Hematopoietic multipotent progenitor cell (in vitro differentiated cells): ENCODE data around the gene TAF11L4. TPM values are rescaled to one million over a fixed set of nuclear protein-coding genes. Genes with fewer than 3 reads are reported as not detected.
"Not testable (repeated sequence)": the region's sequence is repeated elsewhere in the genome, so short reads cannot be mapped to it uniquely, and the experiment has no call there.

Source experiments
- DNase-seq, 3 donors: peaks; one replicate each; pipeline ENCODE4 v3.0.0-alpha.2; 2011 to 2015; ENCODE audit warnings: low read depth in 2 of 3, low spot score in 2 of 3
- total RNA-seq: library from RNA; depleted of rRNA; stranded (reverse); fragments of >200 nt; gene quantifications from one replicate; pipeline ENCODE4 v1.2.3, GENCODE V29; 2012

The TAF11L4 gene
- total RNA-seq: not detected

- DNase-seq: not testable (repeated sequence)
Measured at GRCh38 chr5:17521501-17521900, at the start of gene TAF11L4. TSS of gene TAF11L4 (plus strand) at chr5:17521801.

DNA sequence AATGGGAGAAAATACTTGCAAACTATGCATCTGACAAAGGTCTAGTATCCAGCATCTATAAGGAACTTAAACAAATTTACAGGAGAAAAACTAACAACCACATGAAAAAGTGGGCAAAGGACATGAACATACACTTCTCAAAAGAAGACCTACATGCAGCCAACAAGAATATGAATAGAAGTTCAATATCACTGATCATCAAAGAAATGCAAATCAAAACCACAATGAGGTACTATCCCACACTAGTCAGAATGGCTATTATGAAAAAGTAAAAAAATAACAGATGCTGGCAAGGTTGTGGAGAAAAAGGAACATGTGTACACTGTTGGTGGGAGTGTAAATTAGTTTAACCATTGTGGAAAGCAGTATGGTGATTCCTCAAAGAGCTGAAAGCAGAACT is 46.5 kb upstream of the TAF11L4 start:
- DNase-seq: not testable (repeated sequence)

- DNase-seq: no peak
Measured at GRCh38 chr5:17477043-17477442, 44.6 kb upstream of the TAF11L4 start.

GRCh38 chr5:17477573-17478265 is 43.9 kb upstream of the TAF11L4 start:
- no peak for DNase-seq

DNA sequence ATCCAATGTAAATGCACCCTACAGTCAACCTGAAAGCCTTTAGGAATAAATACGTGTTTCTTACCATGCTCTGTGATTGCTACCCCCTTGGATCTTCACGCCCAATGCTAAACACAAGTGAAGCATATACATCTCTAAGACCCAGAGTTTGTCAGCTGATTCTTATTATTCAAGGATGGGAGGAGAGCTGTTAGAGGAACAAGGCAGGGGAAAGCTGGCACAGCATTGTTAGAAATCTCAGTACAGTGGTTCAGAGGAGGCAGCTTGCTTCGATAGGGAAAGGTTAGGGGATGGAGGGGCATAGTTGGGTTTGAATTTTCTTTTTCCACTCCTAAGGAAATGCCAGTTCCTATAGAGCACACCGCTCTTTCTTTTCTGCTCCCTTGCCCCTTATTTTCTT is 40.2 kb upstream of the TAF11L4 start:
- no peak for DNase-seq

DNA sequence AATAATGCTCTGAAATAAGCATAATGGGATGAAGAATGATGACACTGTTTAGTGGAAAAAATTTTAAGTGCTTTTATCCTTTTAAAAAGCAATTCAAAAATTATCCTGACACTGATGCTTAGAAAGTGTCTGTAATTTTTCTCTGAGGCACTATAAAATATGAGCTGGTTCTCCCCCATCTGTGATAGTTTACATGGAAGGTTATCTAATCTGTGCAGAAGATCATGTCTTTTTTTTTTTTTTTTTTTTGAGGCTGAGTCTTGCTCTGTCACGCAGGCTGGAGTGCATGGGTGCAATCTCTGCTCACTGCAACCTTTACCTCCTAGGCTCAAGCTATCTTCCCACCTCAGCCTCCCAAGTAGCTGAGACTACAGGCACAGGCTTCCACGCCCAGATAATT is 38.8 kb upstream of the TAF11L4 start:
- no peak for DNase-seq

GRCh38 chr5:17486464-17487173 is 35.0 kb upstream of the TAF11L4 start:
- not testable (repeated sequence) for DNase-seq

- no peak for DNase-seq
Measured at GRCh38 chr5:17487174-17487512, 34.5 kb upstream of the TAF11L4 start.

DNA sequence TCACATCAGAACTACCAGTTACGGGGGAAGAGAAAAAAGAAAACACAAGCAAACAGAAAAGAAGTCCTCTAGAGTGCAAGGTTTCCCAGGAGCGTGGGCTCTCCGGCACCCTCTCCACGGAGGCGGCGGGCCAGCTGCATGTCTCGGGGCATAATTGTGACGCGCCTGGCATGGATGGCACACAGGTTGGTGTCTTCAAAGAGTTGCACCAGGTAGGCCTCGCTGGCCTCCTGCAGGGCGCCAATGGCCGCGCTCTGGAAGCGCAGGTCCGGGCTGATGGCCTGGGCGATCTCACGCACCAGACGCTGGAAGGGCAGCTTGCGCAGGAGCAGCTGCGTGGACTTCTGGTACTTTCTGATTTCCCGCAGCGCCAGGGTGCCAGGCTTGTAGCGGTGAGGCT is 30.3 kb upstream of the TAF11L4 start:
- not testable (repeated sequence) for DNase-seq

DNA sequence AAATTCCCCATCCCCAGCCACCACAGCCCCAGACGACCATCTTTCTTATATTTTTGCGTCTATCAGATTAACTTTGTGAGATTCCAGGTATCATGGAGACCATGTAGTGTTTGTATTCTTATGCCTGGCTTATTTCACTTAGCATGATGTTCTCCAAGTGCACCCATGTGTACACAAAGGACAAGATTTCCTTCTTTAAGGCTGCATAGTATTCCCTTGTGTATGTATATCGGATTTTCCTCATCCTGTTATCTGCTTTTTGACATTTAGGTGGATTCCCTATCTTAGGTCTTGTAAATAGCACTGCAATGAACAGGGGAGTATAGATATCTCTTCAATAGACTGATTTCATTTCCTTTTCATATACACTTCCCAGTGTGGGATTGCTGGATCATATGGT is 28.8 kb upstream of the TAF11L4 start:
- no peak for DNase-seq

- no peak for DNase-seq
Measured at GRCh38 chr5:17497446-17497845, 24.2 kb upstream of the TAF11L4 start.

DNA sequence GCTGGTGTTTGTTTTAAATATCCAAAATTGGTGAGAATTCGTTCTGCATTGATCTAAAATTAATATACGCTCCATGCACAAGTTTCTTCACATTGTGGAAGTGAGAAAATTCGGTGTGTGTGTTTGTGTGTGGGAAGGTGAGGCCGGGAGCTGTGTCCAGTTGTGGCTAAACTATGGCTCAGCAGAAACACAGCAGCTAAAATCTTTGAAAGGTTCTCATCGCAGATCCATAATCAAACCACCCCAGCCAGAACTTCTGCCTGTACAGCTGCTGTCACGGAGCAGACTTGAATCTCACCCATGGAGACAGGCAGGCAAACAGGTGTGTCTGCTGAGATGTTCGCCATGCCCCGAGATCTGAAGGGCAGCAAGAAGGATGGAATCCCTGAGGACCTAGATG is 23.7 kb upstream of the TAF11L4 start, which contains the start of gene TAF11L2:
Gene TAF11L2 (plus strand): TSS at position 301 of the 400 bp plus-strand sequence.
- DNase-seq: not testable (repeated sequence)

DNA sequence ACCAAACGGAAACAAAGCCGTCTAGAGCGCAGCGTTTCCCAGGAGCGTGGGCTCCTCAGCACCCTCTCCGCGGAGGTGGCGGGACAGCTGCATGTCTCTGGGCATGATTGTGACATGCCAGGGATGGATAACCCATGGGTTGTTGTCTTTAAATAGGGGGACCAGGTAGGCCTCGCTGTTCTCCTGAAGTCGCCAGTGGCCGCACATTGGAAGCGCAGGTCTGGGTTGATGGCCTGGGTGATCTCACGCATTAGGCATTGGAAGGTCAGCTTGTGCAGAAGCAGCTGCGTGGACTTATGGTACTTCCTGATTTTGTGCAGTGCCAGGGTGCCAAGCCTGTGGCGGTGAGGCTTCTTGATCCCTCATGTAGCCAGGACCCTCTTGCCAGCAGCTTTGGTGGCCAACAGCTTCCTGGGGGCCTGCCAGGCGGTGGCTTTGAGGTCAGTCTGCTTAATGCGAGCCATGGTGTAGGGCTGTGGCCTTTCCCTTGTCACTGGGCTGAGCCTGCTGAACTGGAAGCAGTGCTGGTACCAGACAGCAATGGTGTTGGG is 9.8 kb upstream of the TAF11L4 start:
- no peak for DNase-seq

- not testable (repeated sequence) for DNase-seq
Measured at GRCh38 chr5:17517526-17517925, 4.1 kb upstream of the TAF11L4 start.

GRCh38 chr5:17518067-17518466 is 3.5 kb upstream of the TAF11L4 start, which contains the start of gene TAF11L3:
TSS of gene TAF11L3 (plus strand) at chr5:17518367.
- DNase-seq: not testable (repeated sequence)

- DNase-seq: not testable (repeated sequence)
Measured at GRCh38 chr5:17519508-17519907, 2.1 kb upstream of the TAF11L4 start.

GRCh38 chr5:17524935-17525334 is 3.3 kb downstream of the TAF11L4 start, which contains the start of gene TAF11L5:
TSS of gene TAF11L5 (plus strand) at chr5:17525235.
- DNase-seq: not testable (repeated sequence)

DNA sequence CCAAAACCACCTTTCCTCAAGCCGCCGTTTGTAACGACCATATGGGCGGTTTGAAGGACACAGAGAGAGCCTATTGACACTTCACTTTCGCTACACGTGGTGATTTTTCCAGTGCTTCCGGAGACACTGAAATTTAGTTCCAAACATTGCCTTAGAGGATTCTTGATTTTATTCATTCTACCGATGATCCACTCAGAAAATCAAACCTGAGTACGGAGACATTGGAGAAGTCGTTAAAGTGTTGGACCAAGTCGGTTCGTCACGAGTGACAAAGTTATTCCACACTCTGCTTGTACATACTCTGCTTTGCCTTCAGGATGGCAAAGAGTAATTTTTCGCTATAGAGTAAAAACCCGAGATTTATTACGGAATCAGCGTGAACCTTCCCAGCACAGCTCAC is 4.9 kb downstream of the TAF11L4 start:
- DNase-seq: not testable (repeated sequence)

DNA sequence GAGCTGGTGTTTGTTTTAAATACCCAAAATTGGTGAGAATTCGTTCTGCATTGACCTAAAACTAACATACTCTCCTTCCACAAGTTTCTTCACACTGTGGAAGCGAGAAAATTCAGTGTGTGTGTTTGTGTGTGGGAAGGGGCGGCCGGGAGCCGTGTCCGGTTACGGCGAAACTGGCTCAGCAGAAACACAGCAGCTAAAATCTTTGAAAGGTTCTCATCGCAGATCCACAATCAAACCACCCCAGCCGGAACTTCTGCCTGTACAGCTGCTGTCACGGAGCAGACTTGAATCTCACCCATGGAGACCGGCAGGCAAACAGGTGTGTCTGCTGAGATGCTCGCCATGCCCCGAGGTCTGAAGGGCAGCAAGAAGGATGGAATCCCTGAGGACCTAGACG is 6.8 kb downstream of the TAF11L4 start, which contains the start of gene TAF11L6:
Gene TAF11L6 (plus strand): TSS at position 301 of the 400 bp plus-strand sequence.
- DNase-seq: not testable (repeated sequence)
